HL-60 (cell line): Measurements from ENCODE around the gene PHLPP1.

Experiments
- CTCF ChIP-seq: IDR thresholded peaks from one replicate; pipeline ENCODE4 v1.5.1; 2011; ENCODE audit warnings: low read length, control low read depth, inconsistent platforms; ENCODE audit not compliant: insufficient read depth
- POLR2AphosphoS5 ChIP-seq: IDR thresholded peaks from 2 replicates; pipeline ENCODE4 v1.6.1; 2012; ENCODE audit warnings: low read depth
- REST ChIP-seq: IDR thresholded peaks from 2 replicates; pipeline ENCODE4 v1.6.1; 2012; ENCODE audit warnings: low read depth; ENCODE audit not compliant: insufficient replicate concordance
- SPI1 ChIP-seq: IDR thresholded peaks from 2 replicates; pipeline ENCODE4 v1.6.1; 2012; ENCODE audit warnings: low read depth, mild to moderate bottlenecking, borderline replicate concordance

GRCh38 chr18:62974388-62974787 is 259.0 kb downstream of the PHLPP1 start:
- TF ChIP-seq CTCF (no peak), POLR2AphosphoS5 (no peak), SPI1 (no peak), REST (no peak)
